Transverse colon (tissue), 4 donors: ENCODE measurements around the gene MAGI1.

Experiments
- CTCF ChIP-seq, 5 experiments: fragments of 200-600 bp in 3 of 5; fragments of 450-650 bp in 2 of 5; sonication (generic) in 3 of 5; IDR thresholded peaks; 1 replicate in 2 of 5; 2 replicates in 3 of 5; pipeline ENCODE4 v1.5.1; 2016 to 2017; ENCODE audit warnings: antibody characterized with exemption in 5 of 5, inconsistent platforms in 3 of 5, mild to moderate bottlenecking in 2 of 5, moderate library complexity in 1 of 5
- EP300 ChIP-seq: sonication (generic); formaldehyde crosslinking; IDR thresholded peaks from one replicate; pipeline ENCODE4 v1.6.1; 2017; ENCODE audit warnings: antibody characterized with exemption, low read depth
- POLR2A ChIP-seq: fragments of 450-650 bp; IDR thresholded peaks from one replicate; pipeline ENCODE4 v1.6.1; 2016; ENCODE audit warnings: antibody characterized with exemption, mild to moderate bottlenecking, moderate library complexity
- POLR2AphosphoS5 ChIP-seq, 3 donors: sonication (generic); formaldehyde crosslinking; IDR thresholded peaks; one replicate each; pipeline ENCODE4 v1.6.1; 2016; ENCODE audit warnings: antibody characterized with exemption in 3 of 3

- TF ChIP-seq CTCF (IDR thresholded peaks at IDR 0.05) (no peak), POLR2A (no peak), POLR2AphosphoS5 (IDR thresholded peaks at IDR 0.05) (no peak), EP300 (no peak)
Measured at GRCh38 chr3:65776081-65776480, 262.6 kb downstream of the MAGI1 start.
